Activated CD8-positive, alpha-beta memory T cell treated with anti-CD3 and anti-CD28 coated beads for 48 hours (primary cell): ENCODE data around the gene SRSF1.
"Not testable (repeated sequence)": the region's sequence is repeated elsewhere in the genome, so short reads cannot be mapped to it uniquely, and the experiment has no call there.

Source experiments
- DNase-seq, 3 experiments: peaks; one replicate each; pipeline ENCODE4 v3.0.0-alpha.2; 2020; ENCODE audit warnings: low read depth in 2 of 3, low spot score in 2 of 3

The SRSF1 gene, protein sequence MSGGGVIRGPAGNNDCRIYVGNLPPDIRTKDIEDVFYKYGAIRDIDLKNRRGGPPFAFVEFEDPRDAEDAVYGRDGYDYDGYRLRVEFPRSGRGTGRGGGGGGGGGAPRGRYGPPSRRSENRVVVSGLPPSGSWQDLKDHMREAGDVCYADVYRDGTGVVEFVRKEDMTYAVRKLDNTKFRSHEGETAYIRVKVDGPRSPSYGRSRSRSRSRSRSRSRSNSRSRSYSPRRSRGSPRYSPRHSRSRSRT

DNA sequence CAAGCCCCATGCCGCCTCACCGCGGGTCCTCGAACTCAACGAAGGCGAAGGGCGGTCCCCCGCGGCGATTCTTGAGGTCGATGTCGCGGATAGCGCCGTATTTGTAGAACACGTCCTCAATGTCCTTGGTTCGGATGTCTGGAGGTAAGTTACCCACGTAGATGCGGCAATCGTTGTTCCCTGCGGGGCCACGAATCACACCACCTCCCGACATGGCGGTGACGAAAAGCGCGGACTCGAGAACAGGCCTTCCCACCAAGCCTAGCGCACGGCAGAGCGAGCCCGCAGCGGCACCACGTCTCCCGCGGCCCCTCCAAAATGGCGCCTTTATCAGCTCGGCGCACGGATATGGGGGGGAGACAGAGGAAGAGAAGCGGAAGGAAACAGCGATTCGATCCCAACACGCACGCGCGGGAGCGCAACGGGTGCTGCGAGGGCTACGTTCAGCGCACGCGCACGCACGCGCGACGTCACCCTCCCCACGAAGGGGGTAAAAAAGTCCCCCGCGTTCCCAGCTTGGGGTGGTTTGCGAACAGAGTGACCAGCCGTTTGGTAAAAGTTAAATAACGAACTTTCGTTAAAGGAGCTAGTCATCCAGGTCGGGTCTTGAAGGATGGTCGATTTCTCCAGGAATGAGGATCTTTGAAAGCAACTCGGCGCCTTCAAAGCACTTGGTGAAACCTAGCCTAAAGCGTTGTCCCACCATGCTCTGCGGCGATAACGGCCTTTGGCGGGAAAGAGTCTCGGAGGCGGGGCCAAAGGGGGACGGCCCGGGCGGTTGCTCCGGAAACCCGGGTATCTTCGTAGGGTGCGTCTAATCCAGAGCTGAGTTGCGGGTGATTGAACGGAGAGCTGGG is at the start of gene SRSF1:
Gene SRSF1, minus strand, starts transcription at position 323 of the 857 bp plus-strand sequence. Its CDS starts 109 bp downstream, at position 214.
- peak; percentile 91 to 96 (median 95) for DNase-seq

DNA sequence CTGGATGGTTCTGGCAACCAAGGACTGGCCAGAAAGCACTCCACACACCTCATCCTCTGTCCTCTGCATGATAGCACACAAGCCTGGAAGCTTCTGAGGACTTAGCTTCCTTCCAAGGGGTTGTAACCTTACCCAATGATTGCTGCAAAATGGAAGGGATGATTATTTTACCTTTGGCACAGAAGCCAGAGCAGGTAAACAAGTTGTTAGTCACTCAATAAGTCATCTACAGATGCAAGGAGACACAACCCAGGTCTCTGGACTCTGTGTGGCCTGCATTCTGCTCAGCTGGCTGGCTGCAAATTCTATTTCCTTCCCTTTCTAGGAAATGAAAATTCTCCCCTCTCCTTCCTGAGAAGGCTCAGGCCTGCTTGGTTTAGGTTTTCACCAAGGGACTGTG is 49.4 kb upstream of the SRSF1 start:
- no peak for DNase-seq

DNA sequence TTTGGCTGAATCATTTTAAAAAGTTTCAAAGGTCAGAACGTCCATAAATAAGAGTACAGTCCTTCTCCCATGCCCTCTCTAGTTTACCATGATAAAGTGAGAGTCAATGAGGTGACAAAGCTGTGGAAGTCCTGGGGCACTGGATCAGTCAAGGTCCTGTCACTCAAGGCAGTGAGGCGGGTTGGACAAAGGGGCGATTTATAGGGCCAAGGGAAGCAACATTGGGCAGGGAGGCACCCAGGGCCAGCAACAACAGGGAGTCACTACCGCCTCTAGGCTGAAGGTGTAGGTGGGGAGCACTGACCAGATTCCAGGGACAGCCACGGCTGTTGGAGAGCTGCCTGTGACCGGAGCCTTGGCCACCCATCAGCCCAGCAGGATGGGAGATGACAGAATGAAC is 47.6 kb upstream of the SRSF1 start:
- no peak for DNase-seq

DNA sequence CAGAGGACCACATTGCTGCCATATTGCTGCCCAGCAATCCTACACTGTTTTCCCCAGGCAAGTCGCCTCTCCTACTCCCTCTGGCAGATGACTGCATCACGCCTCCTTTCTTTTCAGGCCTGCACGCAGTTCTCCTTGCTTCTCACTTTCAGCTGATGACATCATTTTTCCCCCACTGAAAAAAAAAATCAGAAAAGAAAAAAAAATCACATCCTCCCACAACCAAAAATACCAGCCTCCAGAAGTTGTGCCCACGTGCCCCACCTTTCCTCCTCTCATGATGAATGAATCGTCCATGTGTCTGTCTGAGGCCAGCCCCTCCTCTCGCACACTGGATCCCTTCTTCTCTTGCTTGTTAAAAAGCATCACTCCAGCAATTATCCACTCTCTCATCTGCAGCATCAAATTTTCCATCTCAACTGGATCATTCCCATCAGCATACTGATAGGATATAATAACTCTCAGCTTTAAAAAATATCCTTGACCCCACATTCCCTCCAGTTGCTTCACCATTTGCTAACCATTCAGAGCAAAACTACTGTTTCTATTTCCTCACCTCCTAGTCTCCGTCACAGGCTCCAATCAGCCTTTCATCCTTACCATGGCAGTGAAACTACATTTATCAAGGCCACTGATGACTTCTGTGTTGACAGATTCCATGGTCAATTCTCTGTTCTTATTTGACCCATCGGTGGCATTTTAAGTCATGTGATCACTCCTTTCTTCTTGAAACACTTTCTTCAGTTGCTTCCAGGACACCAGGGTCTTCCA is 46.1 kb upstream of the SRSF1 start:
- DNase-seq = no peak

DNA sequence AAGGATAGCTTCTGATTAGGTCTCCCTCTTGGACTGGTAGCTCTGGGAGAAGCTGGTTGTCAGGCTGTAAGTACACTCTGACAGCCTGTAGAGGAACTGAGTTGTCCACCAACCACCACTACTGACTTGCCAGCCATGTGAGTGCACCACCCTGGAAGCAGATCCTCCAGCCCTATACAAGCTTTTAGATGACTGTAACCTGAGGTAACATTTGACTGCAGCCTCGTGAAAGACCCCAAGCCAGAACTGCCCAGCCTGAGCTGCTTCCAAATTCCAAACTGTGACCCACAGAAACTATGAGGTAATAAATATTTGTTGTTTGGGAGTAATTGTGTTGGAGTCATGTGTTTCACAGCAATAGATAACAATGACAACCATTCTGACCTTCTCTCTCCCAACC is 45.4 kb upstream of the SRSF1 start:
- DNase-seq = no peak

DNA sequence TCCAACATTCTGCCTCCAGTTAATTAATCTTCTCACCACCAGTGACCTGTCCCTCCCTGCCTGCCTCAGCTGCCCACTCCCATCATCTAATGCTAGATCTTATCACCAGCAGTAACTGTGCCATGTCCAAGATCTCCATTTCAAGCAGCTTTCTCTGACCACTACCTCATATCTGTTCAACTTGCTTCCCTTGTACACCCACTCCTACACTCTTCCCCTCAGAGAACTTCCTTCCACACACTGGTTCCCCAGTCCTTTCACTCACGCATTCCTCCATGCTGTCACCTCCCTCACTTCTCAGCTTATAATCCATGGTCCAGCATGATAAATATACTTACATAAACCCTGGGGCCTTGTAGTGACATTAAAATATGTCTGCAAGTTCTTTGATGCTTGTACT is 44.4 kb upstream of the SRSF1 start:
- no peak for DNase-seq

DNA sequence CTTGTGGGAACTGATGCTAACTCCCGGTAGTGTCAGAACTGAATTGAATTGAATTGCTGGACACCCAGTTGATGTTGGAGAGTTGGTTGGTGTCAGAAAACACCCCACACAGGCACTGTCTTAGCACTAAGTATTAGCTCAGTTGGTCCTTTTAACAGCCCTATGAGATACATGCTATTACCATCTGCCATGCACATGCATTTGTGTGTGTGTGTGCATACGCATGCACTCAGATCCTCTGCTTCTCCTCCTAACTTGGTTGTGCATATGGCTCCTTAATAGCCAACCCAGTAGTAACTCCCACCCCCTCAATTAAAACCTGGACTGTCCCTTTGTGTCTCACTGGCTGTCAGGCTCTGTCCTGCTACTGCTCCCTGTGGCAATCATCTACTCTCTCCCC is 43.9 kb upstream of the SRSF1 start:
- DNase-seq = no peak

DNA sequence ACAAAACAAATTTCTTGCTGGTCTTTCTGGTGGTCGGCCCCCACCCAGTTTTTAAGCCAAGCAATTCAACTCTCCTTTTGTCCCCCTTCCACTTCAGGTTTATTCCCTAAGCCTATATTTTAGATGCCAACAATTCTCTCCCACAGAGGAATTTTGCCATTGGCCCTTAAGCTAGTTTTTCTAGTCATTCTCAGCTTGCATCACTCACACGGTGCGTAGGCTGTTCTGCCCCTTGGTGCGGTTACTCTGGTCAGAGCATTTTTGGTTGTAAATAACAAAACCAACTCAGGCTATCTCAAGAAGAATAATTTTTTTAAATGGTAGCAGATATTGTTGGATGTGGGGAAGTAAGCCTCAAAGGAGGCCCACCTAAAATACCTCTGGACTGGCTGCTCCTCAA is 42.5 kb upstream of the SRSF1 start:
- no peak for DNase-seq

DNA sequence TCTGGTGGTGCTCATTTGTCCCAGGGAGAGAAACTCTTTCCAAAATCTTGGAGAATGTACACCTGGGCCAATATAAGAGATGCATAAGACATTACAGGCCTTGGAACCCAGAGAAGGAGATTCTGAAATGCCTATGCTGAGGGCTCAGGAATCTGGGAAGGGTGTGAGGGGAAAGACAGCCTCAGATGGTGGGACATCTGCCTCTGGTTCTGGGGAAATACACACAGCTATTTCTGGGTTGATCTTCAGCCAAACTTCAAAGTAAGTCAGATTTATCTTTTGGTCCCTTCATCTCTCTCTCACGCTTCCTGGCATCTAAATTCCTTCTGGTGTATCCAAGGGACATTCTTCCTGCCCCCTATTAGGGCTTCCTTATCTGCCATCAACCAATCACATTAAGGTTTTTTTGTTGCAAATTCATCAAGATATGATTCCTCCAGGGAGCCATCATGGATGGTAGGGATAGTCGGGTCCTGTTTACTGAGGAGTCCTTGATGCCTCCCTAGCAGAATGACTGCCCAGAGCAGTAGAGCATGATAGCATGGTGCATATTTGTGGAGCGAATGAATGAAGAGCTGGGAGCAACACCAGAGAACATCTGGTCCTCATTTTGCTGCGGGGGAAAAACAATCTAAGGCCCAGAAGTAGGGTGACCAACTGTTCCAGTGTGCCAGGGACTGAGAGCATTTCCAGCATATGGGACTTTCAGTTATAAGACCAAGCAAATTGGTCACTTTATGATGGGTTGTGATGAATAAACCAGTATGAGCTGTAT is 40.5 kb upstream of the SRSF1 start:
- no peak for DNase-seq

DNA sequence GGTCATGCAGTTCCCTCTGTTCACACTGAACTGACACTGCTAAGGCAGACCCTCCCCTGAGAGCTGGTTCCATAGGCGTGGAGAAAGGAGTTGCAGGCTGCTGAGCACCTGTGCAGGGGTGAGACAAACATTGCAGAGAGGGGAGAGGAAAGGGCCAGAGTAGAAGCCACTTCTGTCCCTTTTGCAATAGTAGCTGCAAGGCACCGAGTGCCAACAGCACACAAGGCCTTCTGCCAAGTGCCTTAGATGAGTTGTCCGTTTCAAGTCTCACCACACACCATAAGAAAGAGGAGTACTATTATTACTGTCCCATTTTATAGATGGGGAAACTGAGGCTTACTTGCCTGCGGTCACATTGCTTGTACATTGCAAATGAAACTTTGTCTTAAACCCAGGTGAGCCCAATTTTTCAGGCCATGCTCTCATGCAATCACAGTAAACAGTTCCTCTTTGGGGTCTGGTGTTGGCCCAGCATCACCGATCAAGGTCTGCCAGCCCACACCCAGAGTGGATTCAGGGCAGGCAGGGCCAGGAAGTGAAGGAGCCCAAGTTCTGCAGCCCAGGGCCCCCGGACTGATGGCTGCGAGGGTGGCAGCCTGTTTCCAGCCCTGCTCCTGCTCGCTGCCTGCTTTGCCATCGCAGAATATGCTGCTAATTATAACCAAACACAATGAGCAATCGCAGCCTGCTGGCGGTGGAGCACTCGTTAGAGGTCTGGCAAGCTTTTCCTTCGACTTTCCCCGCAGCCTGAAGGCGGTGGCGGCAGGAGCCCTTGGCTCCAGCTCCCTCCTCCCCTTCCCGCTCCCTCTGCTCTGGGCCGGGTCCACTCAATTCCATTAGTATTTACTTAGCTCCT is 39.4 kb upstream of the SRSF1 start:
- no peak for DNase-seq

DNA sequence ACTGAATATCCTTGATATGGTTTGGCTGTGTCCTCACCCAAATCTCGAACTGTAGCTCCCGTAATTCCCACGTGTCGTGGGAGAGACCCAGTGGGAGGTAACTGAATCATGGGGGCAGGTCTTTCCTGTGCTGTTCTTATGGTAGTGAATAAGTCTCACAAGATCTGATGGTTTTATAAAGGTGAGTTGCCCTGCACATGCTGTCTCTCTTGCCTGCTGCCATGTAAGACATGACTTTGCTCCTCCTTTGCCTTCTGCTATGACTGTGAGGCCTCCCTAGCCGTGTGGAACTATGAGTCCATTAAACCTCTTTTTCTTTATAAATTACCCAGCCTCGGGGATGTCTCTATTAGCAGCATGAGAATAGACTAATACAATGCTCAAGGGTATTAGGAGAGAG is 37.2 kb upstream of the SRSF1 start:
- DNase-seq = not testable (repeated sequence)

DNA sequence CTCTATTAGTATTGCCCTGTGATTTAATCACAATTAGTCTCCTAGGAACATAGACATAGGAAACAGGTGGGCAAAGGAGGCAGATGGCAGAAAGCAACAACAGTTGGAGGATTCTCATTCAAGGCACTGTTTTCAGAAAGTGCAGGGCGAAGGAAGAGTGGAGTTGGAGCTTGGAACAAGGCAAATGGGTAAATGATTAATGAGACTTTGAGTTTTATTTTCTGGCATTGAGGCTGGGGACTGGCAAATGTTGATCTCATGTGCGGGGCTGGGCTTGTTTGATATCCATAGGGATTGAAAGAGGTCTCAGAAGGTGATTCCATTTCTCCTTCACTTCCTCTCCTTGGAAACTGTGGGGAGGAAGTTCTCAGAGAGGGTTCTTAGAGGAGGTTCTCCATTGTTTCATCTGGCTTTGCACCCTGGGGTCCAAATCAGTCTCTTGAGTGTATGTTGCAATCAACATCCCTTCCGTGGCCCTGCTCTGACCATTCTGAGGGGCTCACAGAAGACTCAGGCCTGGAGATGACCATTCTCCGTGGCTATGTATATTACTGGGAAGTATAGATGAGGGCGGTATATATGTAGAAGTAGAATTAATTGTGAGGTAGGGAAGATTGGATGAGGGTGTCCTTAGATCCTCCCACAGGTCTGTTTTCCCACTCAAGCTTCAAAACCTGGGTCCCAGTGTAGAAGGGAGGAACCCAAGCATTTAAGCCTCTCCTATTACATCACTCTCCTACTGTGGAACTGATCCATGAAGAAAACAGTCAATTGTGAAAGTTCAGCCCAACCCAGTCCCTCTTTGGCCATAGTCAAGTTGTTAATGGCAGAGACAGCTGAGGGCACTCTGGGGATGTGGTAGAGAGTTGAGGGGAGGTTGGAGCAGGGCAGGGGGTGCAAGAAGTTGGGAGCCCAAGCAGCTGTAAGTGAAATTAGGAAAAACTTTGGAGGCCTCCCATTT is 36.5 kb upstream of the SRSF1 start:
- no peak for DNase-seq

DNA sequence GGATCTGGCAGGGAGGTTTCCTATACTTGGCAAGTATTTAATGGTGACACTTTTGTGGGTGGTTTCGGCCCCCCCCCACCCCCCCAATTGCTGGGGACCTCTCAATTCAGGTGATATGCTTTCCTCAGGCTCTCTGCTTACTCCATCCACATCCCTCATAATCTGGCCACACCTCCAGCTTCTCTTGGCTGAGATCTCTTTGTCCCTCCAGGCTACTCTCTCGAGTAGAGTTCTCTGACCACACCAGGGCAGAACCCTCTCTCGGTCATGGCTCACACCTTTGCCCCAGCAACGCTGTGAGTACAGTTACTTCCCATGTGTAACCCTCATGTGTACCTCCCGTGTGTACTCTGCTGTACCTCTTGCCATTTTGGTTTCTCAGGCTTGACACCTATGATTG is 34.1 kb upstream of the SRSF1 start:
- no peak for DNase-seq

DNA sequence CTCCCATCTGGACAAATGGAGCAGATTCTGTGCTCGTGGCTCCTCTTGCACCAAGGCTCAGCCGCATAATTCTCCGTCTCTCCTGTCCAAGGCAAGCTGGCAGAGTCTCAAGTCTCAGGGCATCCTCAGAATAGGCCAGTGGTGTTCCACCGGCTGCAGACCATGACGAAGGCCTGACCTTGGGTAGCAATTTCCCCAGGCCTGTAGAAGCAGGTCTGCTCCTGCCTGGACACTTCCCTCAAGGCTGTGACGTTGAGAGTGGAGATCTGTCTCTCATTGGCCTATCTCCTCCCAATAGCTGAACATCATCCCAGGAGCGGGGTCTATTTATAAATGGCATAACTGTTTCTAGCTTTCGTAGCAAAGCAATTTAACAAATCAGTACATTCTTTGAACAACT is 33.3 kb upstream of the SRSF1 start:
- DNase-seq = no peak

DNA sequence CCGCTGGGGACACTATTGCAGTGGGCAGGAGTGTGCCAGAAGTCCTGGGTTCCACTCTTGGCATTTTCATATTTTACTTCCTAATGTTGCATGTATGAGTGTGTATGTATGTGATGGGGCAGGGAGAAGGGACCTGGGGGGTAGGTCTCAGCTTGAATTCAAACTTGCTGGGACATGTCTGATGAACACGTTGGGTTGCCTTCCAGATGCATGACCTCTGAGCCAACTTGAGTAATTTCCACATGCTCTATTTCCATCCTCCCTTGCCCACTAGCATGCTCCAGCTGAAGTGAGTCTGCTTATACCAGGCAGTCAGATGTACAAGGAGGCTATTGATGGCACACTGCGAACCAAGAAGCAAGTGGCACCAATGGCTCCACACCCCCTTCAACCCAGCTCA is 32.9 kb upstream of the SRSF1 start:
- no peak for DNase-seq

DNA sequence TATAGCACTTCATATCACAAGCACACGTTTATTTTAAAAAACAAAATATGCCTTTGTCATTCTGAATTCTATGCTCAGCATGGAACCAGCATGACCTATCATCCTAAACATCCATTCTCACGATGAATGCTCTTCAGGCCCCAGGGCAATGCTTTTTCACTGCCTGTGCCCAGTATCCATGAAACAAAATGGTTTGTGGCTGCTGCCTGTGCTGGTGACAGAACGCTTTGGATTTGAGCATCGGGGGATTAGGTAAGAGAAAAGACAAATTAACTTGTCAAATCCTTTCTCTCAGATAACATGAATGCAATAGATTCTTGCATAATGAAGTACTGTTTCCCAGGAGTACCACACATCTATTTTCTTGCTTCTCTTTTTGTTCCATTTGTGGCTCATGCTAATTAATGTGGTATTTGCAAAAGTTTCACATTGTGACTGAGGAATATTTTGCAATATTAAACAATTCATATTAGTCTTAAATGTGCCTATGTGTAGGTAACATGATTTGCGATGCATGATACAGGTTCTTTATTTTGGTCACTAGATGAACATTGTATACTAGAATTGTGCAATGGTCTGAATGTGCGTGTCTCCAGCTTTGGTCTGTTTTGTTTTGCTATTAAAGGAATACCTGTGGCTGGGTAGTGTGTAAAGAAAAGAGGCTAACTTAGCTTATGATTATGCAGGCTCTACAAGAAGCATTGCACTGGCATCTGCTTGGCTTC is 25.8 kb upstream of the SRSF1 start:
- no peak for DNase-seq

DNA sequence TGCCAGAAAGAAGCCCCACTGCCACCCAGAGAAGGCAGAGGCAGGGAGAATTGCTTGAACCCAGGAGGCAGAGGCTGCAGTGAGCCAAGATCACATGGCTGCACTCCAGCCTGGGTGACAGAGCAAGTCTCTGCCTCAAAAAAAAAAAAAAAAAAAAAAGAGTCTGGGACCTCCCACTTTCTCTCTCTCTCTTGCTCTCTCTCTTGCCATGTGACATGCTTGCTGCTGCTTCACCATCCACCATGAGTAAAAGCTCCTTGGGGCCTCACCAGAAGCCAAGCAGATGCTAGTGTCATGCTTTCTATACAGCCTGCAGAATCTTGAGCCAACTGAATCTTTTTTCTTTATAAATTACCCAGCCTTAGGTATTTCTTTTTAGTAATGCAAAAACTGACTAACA is 21.5 kb upstream of the SRSF1 start:
- DNase-seq = no peak

DNA sequence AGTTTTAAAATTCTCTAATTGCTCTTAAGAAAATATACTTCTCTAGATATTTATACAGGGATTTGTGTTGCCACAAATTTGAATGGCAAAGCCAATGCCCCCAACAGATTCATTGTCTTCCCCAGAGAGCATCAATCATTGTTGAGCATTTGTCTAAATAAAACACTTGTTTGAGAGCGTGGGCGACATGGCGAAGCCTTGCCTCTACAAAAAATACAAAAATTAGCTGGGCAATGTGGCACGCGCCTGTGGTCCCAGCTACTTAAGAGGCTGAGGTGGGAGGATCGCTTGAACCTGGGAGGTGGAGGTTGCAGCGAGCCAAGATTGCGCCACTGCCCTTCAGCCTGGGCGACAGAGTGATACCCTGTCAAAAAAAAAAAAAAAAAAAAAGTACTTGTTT is 13.4 kb upstream of the SRSF1 start:
- no peak for DNase-seq
